ENCODE data around the gene STOX2.

Gene STOX2

GRCh38 chr4:183905081-183905592, at the start of gene STOX2:
STOX2 (plus strand) TSS chr4:183905307; CDS start chr4:183906791, 1,484 bp downstream.
- Mint-ChIP-seq H3K9me3 (peaks cover 4% of the 10 kb centered on the region), H3K4me1 (no peaks in the 10 kb centered on the region), H3K27ac (no peak within 1 kb of the TSS), H3K4me3 (peak within 1 kb of the TSS; percentile 21), H3K27me3 (peaks cover 20% of the 10 kb centered on the region), H3K36me3 (no peaks in the 10 kb centered on the region)
- ATAC-seq (ENCODE audit: low read depth): no peak
- DNase-seq (ENCODE audit: low spot score in 2 of 2): no peak

- no peaks in the 10 kb centered on the region for H3K4me1 Mint-ChIP-seq
- DNase-seq (ENCODE audit: low spot score in 2 of 2) (no peak), ATAC-seq (ENCODE audit: low read depth) (no peak)
- peaks cover 3% of the 10 kb centered on the region for H3K9me3 Mint-ChIP-seq
- no peak overlapping the region for H3K4me3 Mint-ChIP-seq
- no peaks in the 10 kb centered on the region for H3K36me3 Mint-ChIP-seq
- H3K27ac Mint-ChIP-seq: no peak overlapping the region
- peaks cover 19% of the 10 kb centered on the region for H3K27me3 Mint-ChIP-seq
Measured at GRCh38 chr4:183855323-183856190, 49.5 kb upstream of the STOX2 start.

- Mint-ChIP-seq H3K9me3 (no peaks in the 10 kb centered on the region), H3K36me3 (no peaks in the 10 kb centered on the region), H3K4me1 (no peaks in the 10 kb centered on the region), H3K27ac (no peak overlapping the region), H3K27me3 (peaks cover 15% of the 10 kb centered on the region), H3K4me3 (no peak overlapping the region)
- no peak for ATAC-seq (ENCODE audit: low read depth)
- no peak for DNase-seq (ENCODE audit: low spot score in 2 of 2)
Measured at GRCh38 chr4:183857040-183857439, 48.1 kb upstream of the STOX2 start.

GRCh38 chr4:183858011-183858615, 47.0 kb upstream of the STOX2 start:
- Mint-ChIP-seq H3K9me3 (no peaks in the 10 kb centered on the region), H3K27ac (no peak overlapping the region), H3K27me3 (peaks cover 15% of the 10 kb centered on the region), H3K4me3 (no peak overlapping the region), H3K36me3 (no peaks in the 10 kb centered on the region), H3K4me1 (no peaks in the 10 kb centered on the region)
- ATAC-seq (ENCODE audit: low read depth): no peak
- DNase-seq (ENCODE audit: low spot score in 2 of 2): no peak

GRCh38 chr4:183860119-183860518, 45.0 kb upstream of the STOX2 start:
- H3K4me1 Mint-ChIP-seq: no peaks in the 10 kb centered on the region
- H3K36me3 Mint-ChIP-seq: no peaks in the 10 kb centered on the region
- H3K9me3 Mint-ChIP-seq: no peaks in the 10 kb centered on the region
- no peak for ATAC-seq (ENCODE audit: low read depth)
- no peak for DNase-seq (ENCODE audit: low spot score in 2 of 2)
- H3K27me3 Mint-ChIP-seq: peaks cover 16% of the 10 kb centered on the region
- no peak overlapping the region for H3K4me3 Mint-ChIP-seq
- no peak overlapping the region for H3K27ac Mint-ChIP-seq

- ATAC-seq (ENCODE audit: low read depth): no peak
Measured at GRCh38 chr4:183860731-183861130, 44.4 kb upstream of the STOX2 start.

GRCh38 chr4:183861426-183861825, 43.7 kb upstream of the STOX2 start:
- DNase-seq (ENCODE audit: low spot score in 2 of 2): no peak
- Mint-ChIP-seq H3K27me3 (peaks cover 18% of the 10 kb centered on the region), H3K4me1 (no peaks in the 10 kb centered on the region), H3K4me3 (no peak overlapping the region), H3K9me3 (no peaks in the 10 kb centered on the region), H3K27ac (no peak overlapping the region), H3K36me3 (no peaks in the 10 kb centered on the region)
- ATAC-seq (ENCODE audit: low read depth): no peak

More at GRCh38 chr4:183860731-183861130, 44.4 kb upstream of the STOX2 start:
- Mint-ChIP-seq H3K4me3 (no peak overlapping the region), H3K27ac (no peak overlapping the region), H3K27me3 (peaks cover 19% of the 10 kb centered on the region), H3K36me3 (no peaks in the 10 kb centered on the region), H3K9me3 (no peaks in the 10 kb centered on the region), H3K4me1 (no peaks in the 10 kb centered on the region)
- no peak for DNase-seq (ENCODE audit: low spot score in 2 of 2)

- no peaks in the 10 kb centered on the region for H3K36me3 Mint-ChIP-seq
- H3K27ac Mint-ChIP-seq: no peak overlapping the region
- no peaks in the 10 kb centered on the region for H3K9me3 Mint-ChIP-seq
- H3K4me3 Mint-ChIP-seq: no peak overlapping the region
- DNase-seq (ENCODE audit: low spot score in 2 of 2): no peak
- no peak for ATAC-seq (ENCODE audit: low read depth)
- no peaks in the 10 kb centered on the region for H3K4me1 Mint-ChIP-seq
- peaks cover 10% of the 10 kb centered on the region for H3K27me3 Mint-ChIP-seq
Measured at GRCh38 chr4:183863155-183863825, 41.8 kb upstream of the STOX2 start.

GRCh38 chr4:183867247-183867646, 37.9 kb upstream of the STOX2 start:
- Mint-ChIP-seq H3K4me1 (no peaks in the 10 kb centered on the region), H3K9me3 (no peaks in the 10 kb centered on the region), H3K4me3 (no peak overlapping the region), H3K27ac (no peak overlapping the region), H3K36me3 (no peaks in the 10 kb centered on the region), H3K27me3 (peaks cover 6% of the 10 kb centered on the region)
- DNase-seq (ENCODE audit: low spot score in 2 of 2) (no peak), ATAC-seq (ENCODE audit: low read depth) (no peak)

- no peaks in the 10 kb centered on the region for H3K36me3 Mint-ChIP-seq
- no peak overlapping the region for H3K27ac Mint-ChIP-seq
- DNase-seq (ENCODE audit: low spot score in 2 of 2) (no peak), ATAC-seq (ENCODE audit: low read depth) (no peak)
- no peaks in the 10 kb centered on the region for H3K4me1 Mint-ChIP-seq
- H3K9me3 Mint-ChIP-seq: no peaks in the 10 kb centered on the region
- H3K27me3 Mint-ChIP-seq: peaks cover 2% of the 10 kb centered on the region
- no peak overlapping the region for H3K4me3 Mint-ChIP-seq
Measured at GRCh38 chr4:183870997-183871396, 34.1 kb upstream of the STOX2 start.

GRCh38 chr4:183871581-183871980, 33.5 kb upstream of the STOX2 start:
- no peak overlapping the region for H3K4me3 Mint-ChIP-seq
- DNase-seq (ENCODE audit: low spot score in 2 of 2) (no peak), ATAC-seq (ENCODE audit: low read depth) (no peak)
- H3K9me3 Mint-ChIP-seq: no peaks in the 10 kb centered on the region
- no peaks in the 10 kb centered on the region for H3K36me3 Mint-ChIP-seq
- no peaks in the 10 kb centered on the region for H3K4me1 Mint-ChIP-seq
- peaks cover 2% of the 10 kb centered on the region for H3K27me3 Mint-ChIP-seq
- no peak overlapping the region for H3K27ac Mint-ChIP-seq

- ATAC-seq (ENCODE audit: low read depth): no peak
- no peaks in the 10 kb centered on the region for H3K36me3 Mint-ChIP-seq
- H3K27ac Mint-ChIP-seq: no peak overlapping the region
- H3K4me3 Mint-ChIP-seq: no peak overlapping the region
- no peaks in the 10 kb centered on the region for H3K4me1 Mint-ChIP-seq
- no peaks in the 10 kb centered on the region for H3K9me3 Mint-ChIP-seq
- peaks cover 2% of the 10 kb centered on the region for H3K27me3 Mint-ChIP-seq
- DNase-seq (ENCODE audit: low spot score in 2 of 2): no peak
Measured at GRCh38 chr4:183872531-183872930, 32.6 kb upstream of the STOX2 start.

- ATAC-seq (ENCODE audit: low read depth): no peak
- no peak for DNase-seq (ENCODE audit: low spot score in 2 of 2)
Measured at GRCh38 chr4:183873409-183874185, 31.5 kb upstream of the STOX2 start.

More at GRCh38 chr4:183873409-183874185, 31.5 kb upstream of the STOX2 start:
- H3K9me3 Mint-ChIP-seq: no peaks in the 10 kb centered on the region
- no peaks in the 10 kb centered on the region for H3K4me1 Mint-ChIP-seq
- peaks cover 2% of the 10 kb centered on the region for H3K27me3 Mint-ChIP-seq
- H3K36me3 Mint-ChIP-seq: no peaks in the 10 kb centered on the region
- no peak overlapping the region for H3K27ac Mint-ChIP-seq
- H3K4me3 Mint-ChIP-seq: no peak overlapping the region

Data from memory B cell (primary cell).